A549 treated with AZD9567 at 1 μM for 4 hours (cell line): Measurements from ENCODE around the gene RAD51D. TPM values are rescaled to one million over a fixed set of nuclear protein-coding genes. Genes with fewer than 3 reads are reported as not detected.

Experiments
- total RNA-seq: library from RNA; stranded (reverse); fragments of 200-300 nt; extraction: Qiagen RNA extraction; gene quantifications from 5 replicates; pipeline ENCODE4 v1.2.3, GENCODE V29; 2022; ENCODE audit not compliant: insufficient read depth

Gene RAD51D
- 24.6 to 34.3 TPM (median 27.8 TPM) in 5 replicates for total RNA-seq

DNA sequence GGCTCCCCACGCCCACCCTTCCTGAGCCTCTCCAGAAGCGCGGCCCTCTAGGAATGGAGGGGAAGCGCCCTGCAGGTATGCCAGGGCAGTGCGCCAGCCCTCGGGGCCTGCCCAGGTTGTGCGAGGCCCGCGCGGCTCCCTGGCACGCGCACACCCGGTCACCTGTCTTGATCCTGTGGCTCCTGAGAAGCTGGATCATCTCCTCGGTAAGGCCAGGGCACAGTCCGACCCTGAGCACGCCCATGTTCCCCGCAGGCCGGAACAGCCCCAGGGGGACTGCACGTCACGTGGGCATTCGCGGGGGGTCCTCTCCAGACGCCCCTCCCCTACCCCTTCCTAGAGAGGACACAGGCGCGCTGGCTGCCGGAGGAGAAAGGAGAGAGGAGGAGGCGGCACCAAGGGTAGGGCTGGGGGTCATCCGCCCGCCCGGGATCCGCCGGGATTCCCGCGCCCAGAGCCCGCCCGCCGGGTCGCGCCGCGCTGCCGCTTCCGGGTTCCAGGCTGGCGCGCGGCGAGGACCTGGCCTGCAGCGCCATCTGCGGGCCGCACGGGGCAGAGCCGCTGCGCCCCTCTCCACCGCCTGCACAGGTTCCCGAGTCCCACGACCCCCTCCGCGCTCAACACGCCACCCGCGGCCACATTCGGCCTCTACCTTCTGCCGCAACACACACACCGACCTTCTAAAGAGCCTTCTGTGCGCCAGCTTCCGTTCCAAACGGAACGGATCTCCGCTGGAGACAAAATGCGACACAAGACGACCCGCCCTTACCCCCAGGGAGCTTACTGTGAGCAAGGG lies at the start of gene RAD51D:
Gene RAD51D, minus strand, starts transcription at position 491 of the 796 bp plus-strand sequence. Its CDS starts 247 bp downstream, at position 244.

DNA sequence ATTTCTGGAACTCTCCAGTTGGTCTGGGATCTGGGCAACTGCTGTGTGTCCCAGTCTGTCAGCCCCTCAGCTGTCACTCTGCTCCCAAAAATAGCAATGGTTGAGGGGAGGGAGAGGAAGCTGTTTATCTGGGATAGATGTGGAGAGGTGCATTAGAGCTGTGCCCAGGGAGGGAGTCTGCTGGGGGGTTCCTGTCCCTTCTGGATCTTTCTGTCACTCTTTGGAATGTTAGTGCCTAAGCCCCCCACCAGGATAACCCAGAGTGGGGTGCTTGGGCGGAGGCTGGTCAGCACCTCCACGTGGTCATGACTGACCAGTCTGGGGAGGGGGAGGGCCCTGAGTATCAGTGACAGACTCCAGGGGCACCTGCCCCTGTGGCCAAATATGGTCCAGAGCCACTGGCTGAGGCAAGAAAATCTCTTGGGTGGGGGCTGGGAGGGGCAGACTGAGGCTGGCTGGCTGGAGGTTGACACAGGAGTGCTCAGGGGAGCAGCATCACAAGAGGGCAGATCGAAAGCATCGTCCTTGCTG lies 27.8 kb upstream of the RAD51D start, which contains the start of gene UNC45B:
Gene UNC45B, plus strand, starts transcription at position 443 of the 531 bp plus-strand sequence. CDS start 447 bp downstream, outside the sequence.

DNA sequence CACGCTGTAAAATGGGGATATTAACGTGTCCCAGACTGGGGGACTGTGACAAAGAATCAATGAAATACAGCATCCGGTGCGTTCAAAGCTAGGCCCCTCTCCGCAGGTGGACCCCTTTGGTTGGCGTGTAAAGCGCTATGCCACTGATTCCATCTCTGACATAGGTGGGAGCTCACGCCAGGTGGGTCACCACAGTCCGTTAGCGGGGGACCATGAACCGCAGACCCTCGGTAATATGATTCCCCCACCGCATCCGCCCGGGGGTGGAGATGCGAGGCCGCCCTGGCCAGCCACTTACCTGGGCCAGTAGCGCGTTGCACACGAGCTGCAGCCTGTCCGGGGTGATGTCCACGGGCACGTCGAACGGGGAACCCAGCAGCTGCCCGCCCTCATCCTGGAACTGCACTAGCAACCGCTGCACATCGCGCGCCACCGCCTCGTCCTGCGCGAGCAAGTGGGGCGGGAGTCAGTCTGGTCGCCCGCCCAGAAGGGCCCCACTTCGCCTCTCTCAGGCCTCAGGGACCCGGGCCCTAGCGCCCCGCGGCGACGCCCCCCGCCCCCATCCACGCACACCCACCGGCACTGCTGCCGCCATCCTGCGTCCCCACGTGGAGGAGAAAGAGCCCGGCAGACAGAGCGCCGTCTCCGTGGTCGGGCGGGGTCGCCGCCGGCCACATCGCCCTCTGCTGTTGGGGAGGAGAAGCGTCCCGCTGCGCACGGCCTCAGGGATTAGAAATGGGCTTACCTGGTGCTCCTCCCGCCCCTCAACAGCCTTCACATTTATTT lies 22.2 kb upstream of the RAD51D start, which contains the start of gene NLE1:
Gene NLE1, minus strand, starts transcription at position 623 of the 786 bp plus-strand sequence. Its CDS starts 28 bp downstream, at position 595.

DNA sequence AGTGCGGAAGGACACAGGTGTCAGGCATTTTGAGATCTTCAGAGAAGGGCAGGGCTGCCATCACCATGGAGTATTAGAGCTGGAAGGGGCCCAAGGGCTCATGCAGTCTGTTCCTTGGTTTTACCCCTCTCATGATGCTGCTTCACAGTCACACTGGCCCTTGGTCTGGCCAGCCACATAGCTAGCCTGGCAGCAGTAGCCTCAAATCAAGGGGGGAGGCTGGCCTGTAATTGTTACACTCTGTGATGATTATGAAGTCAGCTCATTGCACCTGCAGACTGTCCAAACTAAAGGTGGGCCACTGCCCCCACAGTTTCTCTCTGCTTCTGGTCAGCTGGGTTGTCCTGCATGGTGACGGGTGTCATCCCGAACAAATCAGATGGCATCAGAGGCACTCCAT lies 1.7 kb upstream of the RAD51D start, which contains the start of gene FNDC8:
Gene FNDC8, plus strand, starts transcription at position 301 of the 400 bp plus-strand sequence. Its CDS starts 79 bp downstream, at position 380.

DNA sequence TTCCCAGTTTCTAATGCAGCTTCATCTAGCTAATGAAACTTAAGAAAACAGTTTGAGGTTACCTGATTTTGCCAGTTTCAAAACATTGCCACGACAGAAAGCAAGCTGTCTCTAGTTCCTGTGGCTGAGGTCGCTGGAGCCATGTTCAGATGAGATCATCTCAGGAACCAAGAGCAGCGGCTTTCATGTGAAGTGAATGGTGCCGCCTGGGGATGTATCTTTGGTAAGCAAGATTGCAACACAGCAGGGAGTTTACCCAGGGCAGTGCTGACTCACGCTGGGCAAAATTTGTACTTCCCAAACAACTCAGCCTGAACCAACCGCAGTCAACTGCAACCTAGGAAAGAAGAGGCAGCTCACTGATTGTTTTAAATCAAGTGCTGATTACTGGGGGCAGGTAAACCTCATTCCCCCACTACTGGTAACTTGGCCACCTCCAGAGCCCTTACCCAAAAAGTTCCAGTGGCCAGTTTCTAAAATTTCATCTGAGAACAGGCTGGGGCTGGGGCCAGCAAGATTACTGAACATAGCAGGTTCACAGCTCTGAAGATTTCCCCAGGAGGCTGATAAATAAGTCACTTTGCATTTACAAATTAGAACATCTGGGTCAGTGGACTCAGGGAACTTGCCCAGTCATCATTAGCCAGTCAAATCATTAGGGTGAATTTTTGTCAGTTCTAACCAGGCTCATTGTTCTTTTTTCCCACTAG lies 56.0 kb downstream of the RAD51D start, which contains the start of gene RFFL:
Gene RFFL, minus strand, starts transcription at position 194 of the 710 bp plus-strand sequence. CDS start 37,154 bp downstream, outside the sequence.

Other genes with a start within 250 kb of the RAD51D start
- gene CCT6B, start 158.4 kb downstream of the RAD51D start, total RNA-seq: 1.2 to 2.2 TPM (median 1.7 TPM) in 5 replicates
- gene ZNF830, start 158.3 kb downstream of the RAD51D start, total RNA-seq: 13.2 to 19.2 TPM (median 15.6 TPM) in 5 replicates
- gene LIG3, start 139.3 kb downstream of the RAD51D start, total RNA-seq: 14.5 to 38.6 TPM (median 16.5 TPM) in 5 replicates
- gene RFFL, start 56.2 kb downstream of the RAD51D start, total RNA-seq: 33.3 to 46.1 TPM (median 44.6 TPM) in 5 replicates
- gene FNDC8, start 1.8 kb upstream of the RAD51D start, total RNA-seq: 0.06 to 0.09 TPM (median 0.08 TPM) in 4 of 5 replicates, not detected in the other
- gene NLE1, start 22.4 kb upstream of the RAD51D start, total RNA-seq: 33.9 to 36.9 TPM (median 36.6 TPM) in 5 replicates
- gene UNC45B, start 28.0 kb upstream of the RAD51D start, total RNA-seq: not detected in 5 replicates
- not detected in 5 replicates for gene SLC35G3, start 74.5 kb upstream of the RAD51D start, total RNA-seq
- gene SLFN5, start 123.2 kb upstream of the RAD51D start, total RNA-seq: 3.7 to 4.6 TPM (median 3.9 TPM) in 5 replicates